ENCODE results near the gene EIF4E1B.

Gene EIF4E1B

DNA sequence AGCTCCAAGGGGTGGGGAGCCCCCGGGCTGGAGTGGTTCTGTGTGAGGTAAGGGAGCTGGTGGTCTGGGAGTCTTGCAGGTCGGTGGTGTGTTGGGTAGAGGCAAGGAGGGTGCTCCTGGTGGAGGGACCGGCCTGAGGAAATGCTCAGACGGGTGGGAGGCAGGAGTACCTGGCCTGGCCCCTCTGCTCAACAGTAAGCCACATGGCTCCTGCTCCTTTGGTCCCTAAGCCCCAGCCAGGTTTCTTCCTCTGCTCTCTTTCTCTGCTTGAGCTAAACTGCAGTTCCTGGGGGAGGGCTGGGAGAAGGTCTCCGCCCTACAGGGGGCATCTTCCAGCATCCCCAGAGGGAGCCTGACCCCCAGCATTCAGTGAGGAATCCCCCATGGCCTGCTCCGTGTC is 34.0 kb downstream of the EIF4E1B start:
- Mint-ChIP-seq H3K27ac (no peak overlapping the region), H3K27me3 (ENCODE audit: low read depth) (peaks cover 4% of the 10 kb centered on the region), H3K36me3 (ENCODE audit: low read depth) (no peaks in the 10 kb centered on the region), H3K4me3 (no peak overlapping the region), H3K4me1 (ENCODE audit: low read depth) (peaks cover 7% of the 10 kb centered on the region), H3K9me3 (no peaks in the 10 kb centered on the region)
- DNase-seq (ENCODE audit: low spot score), result no peak

DNA sequence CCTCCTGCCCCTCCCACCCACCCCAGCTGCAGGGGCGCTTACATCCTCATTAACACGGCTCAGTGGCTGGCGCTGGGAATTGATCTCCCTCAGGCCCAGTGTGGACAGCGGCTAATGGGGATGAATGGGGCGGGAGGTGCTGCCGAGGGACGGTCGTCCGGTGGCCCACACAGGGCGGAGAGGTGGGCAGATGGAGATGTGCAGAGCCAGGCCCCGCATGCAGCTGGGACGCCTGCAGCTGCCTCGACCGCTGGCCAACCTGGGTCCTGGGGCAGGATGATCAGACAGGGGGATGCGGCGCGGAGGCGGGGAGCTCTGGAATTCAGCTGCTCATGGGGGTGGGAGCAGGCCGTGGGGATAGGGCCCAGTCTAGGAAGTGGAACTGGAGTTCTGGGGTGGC is 34.4 kb downstream of the EIF4E1B start:
- Mint-ChIP-seq H3K27me3 (ENCODE audit: low read depth) (peaks cover 4% of the 10 kb centered on the region), H3K9me3 (no peaks in the 10 kb centered on the region)
- DNase-seq (ENCODE audit: low spot score), result no peak

DNA sequence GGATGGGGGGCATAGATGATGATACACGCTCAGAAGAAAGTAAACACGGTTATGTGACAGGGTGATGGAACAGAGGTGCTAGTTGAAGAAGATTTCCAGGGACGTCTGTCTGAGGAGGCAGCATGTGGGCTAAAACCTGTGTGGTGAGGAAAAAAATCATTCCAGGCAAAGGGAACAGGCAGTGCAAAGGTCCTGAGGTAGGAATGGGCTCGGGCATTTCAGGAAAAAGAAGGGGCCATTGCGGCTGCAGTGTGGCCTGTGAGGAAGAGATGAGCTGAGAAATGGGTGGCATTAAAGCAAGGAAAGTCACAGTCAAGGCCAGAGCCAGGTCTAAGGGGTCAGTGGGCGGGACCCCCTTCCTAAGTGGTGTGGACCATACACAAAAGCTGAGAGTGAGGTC is 35.0 kb downstream of the EIF4E1B start:
- no peak for DNase-seq (ENCODE audit: low spot score)
- peaks cover 4% of the 10 kb centered on the region for H3K27me3 Mint-ChIP-seq (ENCODE audit: low read depth)
- no peak overlapping the region for H3K4me3 Mint-ChIP-seq
- H3K36me3 Mint-ChIP-seq (ENCODE audit: low read depth), result no peaks in the 10 kb centered on the region
- H3K27ac Mint-ChIP-seq, result no peak overlapping the region
- no peaks in the 10 kb centered on the region for H3K9me3 Mint-ChIP-seq
- H3K4me1 Mint-ChIP-seq (ENCODE audit: low read depth), result peaks cover 5% of the 10 kb centered on the region

More for the DNA sequence above, 34.4 kb downstream of the EIF4E1B start:
- peaks cover 5% of the 10 kb centered on the region for H3K4me1 Mint-ChIP-seq (ENCODE audit: low read depth)
- no peak overlapping the region for H3K27ac Mint-ChIP-seq
- no peaks in the 10 kb centered on the region for H3K36me3 Mint-ChIP-seq (ENCODE audit: low read depth)
- H3K4me3 Mint-ChIP-seq, result no peak overlapping the region

DNA sequence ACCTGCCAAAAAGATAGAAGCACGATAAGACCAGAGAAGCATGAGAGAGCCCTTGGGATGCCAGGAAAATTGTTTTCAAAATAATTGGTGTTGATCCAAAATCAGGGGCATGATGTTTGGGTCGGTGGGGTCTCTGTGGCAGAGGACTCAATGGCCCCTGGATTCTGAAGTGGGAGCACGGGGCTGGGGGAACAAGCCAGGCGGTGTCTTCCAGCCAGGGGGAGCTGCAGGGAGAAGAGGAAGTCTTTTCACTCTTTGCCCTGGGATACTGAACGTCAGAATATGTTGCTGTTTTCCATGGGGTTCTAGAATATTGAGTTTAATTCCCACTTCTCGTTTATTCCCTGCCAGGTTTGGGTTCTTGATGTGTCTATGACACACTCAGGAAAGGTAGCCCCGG is 37.2 kb downstream of the EIF4E1B start:
- Mint-ChIP-seq H3K27ac (no peak overlapping the region), H3K27me3 (ENCODE audit: low read depth) (peaks cover 4% of the 10 kb centered on the region), H3K36me3 (ENCODE audit: low read depth) (no peaks in the 10 kb centered on the region), H3K9me3 (no peaks in the 10 kb centered on the region), H3K4me1 (ENCODE audit: low read depth) (no peaks in the 10 kb centered on the region), H3K4me3 (no peak overlapping the region)
- DNase-seq (ENCODE audit: low spot score), result no peak

DNA sequence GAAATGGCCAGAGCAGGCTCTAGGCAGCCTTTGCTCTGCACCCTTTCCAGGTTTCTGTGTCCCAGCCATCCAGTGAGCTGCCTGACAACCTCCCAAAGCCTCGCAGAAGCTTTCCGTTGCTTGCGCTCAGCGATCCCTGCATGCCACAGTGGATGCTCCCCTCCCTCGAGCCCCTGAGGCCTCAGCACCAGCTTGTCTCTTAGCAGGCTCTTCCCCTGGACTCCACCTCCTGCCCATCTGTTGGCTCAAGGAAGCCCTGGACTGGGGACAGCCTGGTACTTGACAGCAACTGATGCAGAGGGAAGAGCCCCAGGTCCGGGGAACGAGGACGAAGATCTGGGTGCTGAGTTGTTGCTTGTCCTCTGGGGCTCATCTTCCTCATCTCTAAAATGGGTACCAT is 40.0 kb downstream of the EIF4E1B start:
- peaks cover 2% of the 10 kb centered on the region for H3K27me3 Mint-ChIP-seq (ENCODE audit: low read depth)
- no peak for DNase-seq (ENCODE audit: low spot score)
- no peaks in the 10 kb centered on the region for H3K36me3 Mint-ChIP-seq (ENCODE audit: low read depth)
- H3K27ac Mint-ChIP-seq, result no peak overlapping the region
- no peak overlapping the region for H3K4me3 Mint-ChIP-seq
- no peaks in the 10 kb centered on the region for H3K4me1 Mint-ChIP-seq (ENCODE audit: low read depth)
- no peaks in the 10 kb centered on the region for H3K9me3 Mint-ChIP-seq

DNA sequence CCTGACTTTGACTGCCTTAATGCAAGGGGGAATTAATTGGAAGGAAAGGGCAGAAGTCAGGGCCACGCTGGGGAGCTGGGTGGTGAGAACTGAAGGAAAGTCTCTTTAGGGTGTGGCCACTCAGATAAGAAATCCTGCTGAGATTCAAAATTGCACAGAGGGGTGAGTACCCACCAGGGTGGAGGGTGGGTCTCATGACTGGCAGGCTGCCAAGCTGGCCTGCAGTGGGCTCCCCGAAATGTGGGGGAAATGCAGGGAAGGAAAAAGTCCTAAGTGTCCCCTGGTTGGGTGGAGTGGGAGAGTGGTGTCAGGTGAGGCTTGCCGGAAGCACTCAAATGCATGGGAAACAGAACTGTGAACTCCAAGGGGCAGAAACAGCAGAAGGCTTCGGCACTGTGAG is 40.9 kb downstream of the EIF4E1B start:
- Mint-ChIP-seq H3K27ac (no peak overlapping the region), H3K9me3 (no peaks in the 10 kb centered on the region), H3K27me3 (ENCODE audit: low read depth) (peaks cover 4% of the 10 kb centered on the region), H3K4me3 (no peak overlapping the region), H3K4me1 (ENCODE audit: low read depth) (no peaks in the 10 kb centered on the region), H3K36me3 (ENCODE audit: low read depth) (no peaks in the 10 kb centered on the region)
- DNase-seq (ENCODE audit: low spot score), result no peak

DNA sequence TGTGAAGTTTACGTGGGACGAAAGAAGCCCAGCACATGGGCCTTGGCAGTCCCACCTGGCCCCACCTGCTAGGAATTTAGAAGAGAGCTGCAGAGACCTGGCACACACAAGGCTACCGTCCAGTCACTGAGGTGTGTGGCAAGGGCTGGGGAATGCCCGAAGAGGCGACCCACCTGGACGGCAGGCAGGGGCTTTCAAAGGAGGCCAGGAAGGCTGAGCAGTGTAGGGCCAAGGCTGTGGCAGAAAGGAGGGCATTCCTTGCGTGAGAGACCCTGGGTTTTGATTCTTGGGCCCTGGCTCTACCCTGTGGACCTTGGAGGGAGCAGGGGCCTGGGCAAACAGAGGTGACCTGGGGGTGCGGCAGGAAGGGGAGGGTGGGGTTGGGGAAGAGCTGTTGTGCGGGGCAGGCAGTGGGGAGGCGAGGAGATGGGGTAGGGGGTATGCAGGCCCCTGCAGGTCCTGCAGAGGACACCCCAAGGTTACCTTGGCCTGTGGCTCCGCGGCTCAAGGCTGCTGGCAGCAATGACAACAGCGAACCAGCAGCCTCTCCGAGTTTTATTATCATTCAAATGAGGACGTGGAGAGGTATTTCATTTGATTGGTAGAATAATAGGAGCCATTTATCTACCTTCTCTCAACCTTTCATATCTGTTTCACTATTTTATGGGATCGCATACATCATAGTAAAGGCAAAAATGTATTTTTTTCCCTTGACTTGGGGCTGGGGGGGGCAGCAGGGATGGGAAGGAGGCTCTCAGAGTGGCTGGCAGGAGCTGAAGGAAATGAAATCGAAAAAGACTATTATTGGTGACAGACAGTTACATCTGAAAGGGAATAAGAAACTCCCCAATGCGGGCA is 41.6 kb downstream of the EIF4E1B start:
- H3K36me3 Mint-ChIP-seq (ENCODE audit: low read depth), result no peaks in the 10 kb centered on the region

DNA sequence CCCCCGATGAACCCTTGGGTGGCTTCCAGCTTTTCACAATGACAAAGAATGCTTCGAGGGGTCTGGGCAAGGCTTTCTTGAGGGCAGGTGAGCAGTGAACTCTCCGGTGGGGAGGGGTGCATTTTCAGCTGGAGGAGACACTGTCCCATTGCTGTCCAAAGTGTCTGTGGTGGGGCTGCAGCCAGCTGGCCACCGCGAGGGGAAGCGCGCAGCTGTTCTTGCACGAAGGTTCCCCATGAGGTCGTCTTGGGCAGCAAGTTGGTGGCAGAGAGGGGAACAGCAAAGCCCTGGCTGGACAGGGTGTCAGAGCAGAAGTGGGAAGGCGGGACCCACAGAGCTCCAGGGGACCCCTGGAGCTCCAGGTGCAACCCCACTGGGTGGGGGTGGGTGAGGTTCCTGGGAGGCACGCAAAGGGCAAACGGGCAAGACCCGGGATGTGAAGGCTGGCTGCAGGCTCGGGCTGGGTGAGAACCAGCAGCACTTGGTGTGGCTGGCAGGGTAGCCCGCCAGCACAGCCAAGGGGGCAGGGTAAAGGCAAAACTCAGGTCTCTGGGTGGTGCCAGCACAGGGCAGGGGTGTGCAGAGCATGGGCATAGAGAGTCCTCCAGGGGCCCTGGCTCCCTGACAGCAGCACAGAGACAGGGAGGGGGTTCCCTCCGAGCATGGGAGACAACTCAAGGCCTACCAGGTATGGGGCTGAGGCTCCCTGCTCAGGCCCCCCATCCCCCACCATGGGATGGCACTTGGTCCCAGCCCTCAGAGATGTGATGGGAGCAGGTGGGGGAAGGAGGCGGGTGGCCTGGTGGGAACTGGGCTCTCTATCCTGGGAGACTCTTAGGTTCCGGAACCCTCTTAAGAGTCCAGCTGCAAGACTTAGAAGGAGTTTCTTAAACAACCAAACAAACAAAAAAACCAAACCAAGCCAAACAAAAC is 43.4 kb downstream of the EIF4E1B start:
- H3K27ac Mint-ChIP-seq, result no peak overlapping the region
- no peaks in the 10 kb centered on the region for H3K36me3 Mint-ChIP-seq (ENCODE audit: low read depth)
- no peak for DNase-seq (ENCODE audit: low spot score)
- H3K9me3 Mint-ChIP-seq, result no peaks in the 10 kb centered on the region
- H3K4me1 Mint-ChIP-seq (ENCODE audit: low read depth), result no peaks in the 10 kb centered on the region
- no peak overlapping the region for H3K4me3 Mint-ChIP-seq
- H3K27me3 Mint-ChIP-seq (ENCODE audit: low read depth), result peaks cover 10% of the 10 kb centered on the region

More for the DNA sequence above, 41.6 kb downstream of the EIF4E1B start:
- Mint-ChIP-seq H3K4me3 (no peak overlapping the region), H3K4me1 (ENCODE audit: low read depth) (no peaks in the 10 kb centered on the region), H3K27me3 (ENCODE audit: low read depth) (peaks cover 4% of the 10 kb centered on the region), H3K27ac (no peak overlapping the region), H3K9me3 (no peaks in the 10 kb centered on the region)
- no peak for DNase-seq (ENCODE audit: low spot score)

DNA sequence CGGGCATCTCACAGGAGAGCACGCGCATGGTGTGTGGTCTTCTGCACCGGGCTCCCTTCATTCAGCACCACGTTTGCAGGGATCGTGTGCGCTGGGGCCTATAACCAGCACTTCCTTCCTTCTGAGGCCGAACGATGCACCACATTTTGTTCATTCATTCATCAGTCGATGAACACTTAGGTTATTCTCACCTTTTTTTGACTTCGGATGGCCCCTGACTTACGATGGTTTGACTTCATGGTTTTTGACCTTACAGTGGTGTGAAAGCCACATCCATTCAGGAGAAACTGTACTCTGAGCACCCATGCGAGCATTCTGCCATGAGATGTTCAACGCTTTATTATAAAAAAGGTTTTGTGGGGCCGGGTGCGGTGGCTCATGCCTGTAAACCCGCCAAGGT is 44.3 kb downstream of the EIF4E1B start:
- no peaks in the 10 kb centered on the region for H3K9me3 Mint-ChIP-seq
- no peak overlapping the region for H3K27ac Mint-ChIP-seq
- no peaks in the 10 kb centered on the region for H3K4me1 Mint-ChIP-seq (ENCODE audit: low read depth)
- no peak for DNase-seq (ENCODE audit: low spot score)
- peaks cover 19% of the 10 kb centered on the region for H3K27me3 Mint-ChIP-seq (ENCODE audit: low read depth)
- H3K36me3 Mint-ChIP-seq (ENCODE audit: low read depth), result no peaks in the 10 kb centered on the region
- no peak overlapping the region for H3K4me3 Mint-ChIP-seq

DNA sequence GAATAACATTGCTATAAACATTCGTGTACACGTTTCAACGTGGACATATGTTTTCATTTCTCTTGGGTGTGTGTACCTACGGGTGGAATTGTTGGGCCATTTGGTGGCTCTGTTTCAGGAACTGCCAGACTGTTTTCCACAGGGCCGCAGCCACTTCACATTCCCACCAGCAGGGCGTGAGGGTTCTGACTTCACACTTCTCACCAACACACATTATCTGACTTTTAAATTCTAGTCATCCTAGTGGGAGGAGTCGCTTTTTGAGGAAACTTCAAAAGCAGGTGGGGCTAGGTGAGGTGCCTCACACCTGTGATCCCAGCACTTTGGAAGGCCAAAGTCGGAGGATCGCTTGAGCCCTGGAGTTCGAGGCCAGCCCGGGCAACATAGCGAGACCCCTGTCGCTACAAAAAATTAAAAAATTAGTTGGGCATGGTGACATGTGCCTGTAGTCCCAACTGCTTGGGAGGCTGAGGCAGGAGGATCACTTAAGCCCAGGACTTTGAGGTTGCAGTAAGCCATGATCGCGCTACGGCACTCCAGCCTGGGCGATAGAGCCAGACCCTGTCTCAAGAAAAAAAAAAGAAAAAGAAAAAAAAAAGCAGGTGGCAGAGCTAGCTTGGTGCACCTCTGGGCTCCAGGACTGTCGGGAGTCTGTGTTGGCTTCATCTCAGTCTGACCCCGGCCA is 45.3 kb downstream of the EIF4E1B start:
- H3K4me1 Mint-ChIP-seq (ENCODE audit: low read depth), result no peaks in the 10 kb centered on the region
- DNase-seq (ENCODE audit: low spot score), result no peak
- no peaks in the 10 kb centered on the region for H3K9me3 Mint-ChIP-seq
- no peaks in the 10 kb centered on the region for H3K36me3 Mint-ChIP-seq (ENCODE audit: low read depth)
- no peak overlapping the region for H3K27ac Mint-ChIP-seq
- peaks cover 24% of the 10 kb centered on the region for H3K27me3 Mint-ChIP-seq (ENCODE audit: low read depth)
- H3K4me3 Mint-ChIP-seq, result no peak overlapping the region

DNA sequence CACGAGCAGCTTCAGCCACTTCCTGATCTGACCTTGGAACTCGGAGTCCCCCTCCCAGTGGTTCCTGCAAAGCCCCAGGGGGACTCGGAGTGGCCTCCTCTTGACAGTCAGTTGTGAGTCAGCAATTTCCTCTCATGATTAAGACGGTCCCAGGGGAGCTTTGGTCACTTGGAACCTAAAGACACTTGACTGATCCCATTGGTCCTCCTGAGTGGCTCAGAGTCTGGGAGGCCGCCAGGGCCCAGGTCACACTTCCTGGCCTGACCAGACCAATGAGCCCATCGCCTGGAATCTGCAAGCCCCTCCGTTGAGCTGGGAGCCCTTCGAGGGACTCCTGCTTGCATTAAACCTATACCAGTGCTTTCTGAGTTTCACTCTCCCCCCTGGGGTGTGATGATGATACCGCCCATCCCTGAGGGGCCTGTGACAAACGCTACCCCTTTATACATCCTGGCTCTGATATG is 45.9 kb downstream of the EIF4E1B start:
- Mint-ChIP-seq H3K4me3 (no peak overlapping the region), H3K27ac (no peak overlapping the region), H3K4me1 (ENCODE audit: low read depth) (no peaks in the 10 kb centered on the region), H3K27me3 (ENCODE audit: low read depth) (peaks cover 28% of the 10 kb centered on the region), H3K36me3 (ENCODE audit: low read depth) (no peaks in the 10 kb centered on the region), H3K9me3 (no peaks in the 10 kb centered on the region)
- no peak for DNase-seq (ENCODE audit: low spot score)

DNA sequence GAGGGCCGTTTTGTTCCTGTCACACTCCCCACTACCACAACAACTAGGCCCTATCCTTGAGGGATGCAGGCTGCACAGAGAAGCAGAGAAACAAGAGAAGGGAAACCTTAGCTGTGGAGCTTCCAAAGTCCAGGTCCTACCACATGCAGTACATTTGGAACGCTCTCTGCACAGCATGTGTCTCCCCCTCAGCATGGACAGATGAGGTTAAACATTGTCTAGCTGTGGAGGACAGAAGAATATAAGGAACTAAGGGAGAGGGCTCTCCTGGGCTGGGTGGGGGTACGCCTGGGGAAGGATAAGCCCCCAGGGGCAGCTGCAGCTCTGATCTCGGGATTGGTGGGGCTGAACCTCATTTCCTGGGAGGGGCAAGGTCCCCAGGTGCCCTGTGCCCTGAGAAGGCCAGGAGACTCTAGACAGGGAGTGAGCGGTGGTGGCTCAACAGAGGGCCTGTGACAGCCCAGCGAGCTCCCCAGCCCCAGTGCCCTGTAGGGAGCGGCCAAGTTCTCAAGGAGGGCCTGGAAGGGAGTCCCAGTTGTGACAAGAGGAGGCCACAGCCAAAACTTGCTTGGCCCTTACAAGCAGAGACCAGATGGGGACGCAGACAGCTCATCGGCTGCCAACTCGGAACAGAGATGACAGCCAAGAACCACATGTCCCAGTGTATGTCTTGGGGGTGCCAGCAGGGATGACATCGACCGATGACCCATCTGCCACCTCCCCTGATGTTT is 46.9 kb downstream of the EIF4E1B start:
- Mint-ChIP-seq H3K36me3 (ENCODE audit: low read depth) (no peaks in the 10 kb centered on the region), H3K27ac (no peak overlapping the region), H3K27me3 (ENCODE audit: low read depth) (peaks cover 38% of the 10 kb centered on the region), H3K9me3 (no peaks in the 10 kb centered on the region), H3K4me3 (no peak overlapping the region), H3K4me1 (ENCODE audit: low read depth) (no peaks in the 10 kb centered on the region)
- no peak for DNase-seq (ENCODE audit: low spot score)

DNA sequence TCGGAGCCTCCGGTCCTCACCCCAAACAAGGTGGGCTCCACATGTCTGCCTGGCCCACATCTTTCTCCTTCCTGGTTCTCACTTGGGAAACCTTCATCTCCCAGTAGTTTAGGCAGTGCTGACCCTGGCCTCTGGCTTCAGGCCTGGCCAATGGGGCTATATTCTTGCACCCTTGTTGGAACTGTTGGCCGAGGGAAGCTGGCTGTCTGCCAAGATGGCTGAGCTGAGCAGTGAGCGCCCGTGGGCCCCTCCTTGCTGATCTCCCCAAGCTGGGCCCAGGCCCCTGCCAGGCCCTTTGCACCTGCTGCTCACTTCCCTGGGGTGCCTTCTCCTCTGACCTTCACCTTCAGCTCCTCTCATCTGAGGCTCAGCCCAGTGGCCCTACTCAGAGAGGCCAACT is 48.1 kb downstream of the EIF4E1B start:
- Mint-ChIP-seq H3K27me3 (ENCODE audit: low read depth) (peaks cover 42% of the 10 kb centered on the region), H3K27ac (no peak overlapping the region), H3K9me3 (no peaks in the 10 kb centered on the region), H3K4me3 (no peak overlapping the region), H3K4me1 (ENCODE audit: low read depth) (no peaks in the 10 kb centered on the region), H3K36me3 (ENCODE audit: low read depth) (no peaks in the 10 kb centered on the region)
- DNase-seq (ENCODE audit: low spot score), result no peak
